ENCODE results near the gene NEK4.

GRCh38 chr3:52721730-52722008 is 49.1 kb downstream of the NEK4 start:
- no peak for TF ChIP-seq CTCF (IDR thresholded peaks at IDR 0.05 in 8 of 11, conservative IDR thresholded peaks at IDR 0.05 in 3 of 11)
- no peak for TF ChIP-seq POLR2A (IDR thresholded peaks at IDR 0.05)
- TF ChIP-seq POLR2AphosphoS5 (IDR thresholded peaks at IDR 0.05), result no peak
